A673 (cell line): Measurements from ENCODE around the gene GLT6D1. TPM values are rescaled to one million over a fixed set of nuclear protein-coding genes. Genes with fewer than 3 reads are reported as not detected.

Source experiments
- BruUV-seq: library from RNA; stranded (reverse); fragments of 400-500 nt; replicated peaks from 2 replicates; lab custom pipeline; 2021; lab: Mats Ljungman, UMichigan
- CTCF ChIA-PET: fragments of 300-600 bp; sonication (Branson Sonifier 250); formaldehyde crosslinking; loops from one replicate; lab custom pipeline; 2022; ENCODE audit warnings: antibody characterized with exemption; lab: Charles Lee
- POLR2A ChIA-PET: fragments of 300-600 bp; sonication (Branson Sonifier 250); formaldehyde crosslinking; loops from one replicate; lab custom pipeline; 2022; ENCODE audit warnings: antibody characterized with exemption; ENCODE audit not compliant: low non-redundant PET; lab: Charles Lee
- DNase-seq: peaks from one replicate; pipeline ENCODE4 v3.0.0-alpha.2; 2015; ENCODE audit warnings: low spot score
- H3K27ac ChIP-seq: fragments of 200-600 bp; sonication (generic); 2 replicates; pipeline ENCODE4 v1.5.1; 2016; ENCODE audit warnings: mixed run types, low read depth, mild to moderate bottlenecking, mixed read lengths, antibody characterized with exemption, low read length; ENCODE audit not compliant: poor library complexity, severe bottlenecking
- H3K27me3 ChIP-seq: fragments of 200-600 bp; sonication (generic); replicated peaks from 2 replicates; pipeline ENCODE4 v1.6.1; 2017; ENCODE audit warnings: mixed run types, low read depth, mild to moderate bottlenecking, mixed read lengths, antibody characterized with exemption, low read length; ENCODE audit not compliant: insufficient read depth, poor library complexity
- H3K36me3 ChIP-seq: fragments of 200-600 bp; sonication (generic); 2 replicates; pipeline ENCODE4 v1.6.1; 2016; ENCODE audit warnings: mixed run types, mild to moderate bottlenecking, mixed read lengths, antibody characterized with exemption, low read length; ENCODE audit not compliant: insufficient read depth, poor library complexity, severe bottlenecking
- H3K4me1 ChIP-seq: fragments of 200-600 bp; sonication (generic); 2 replicates; pipeline ENCODE4 v1.6.1; 2017; ENCODE audit warnings: mixed run types, mild to moderate bottlenecking, mixed read lengths, antibody characterized with exemption, low read length; ENCODE audit not compliant: insufficient read depth, poor library complexity, severe bottlenecking
- H3K4me3 ChIP-seq: fragments of 200-600 bp; sonication (generic); 2 replicates; pipeline ENCODE4 v1.5.1; 2016; ENCODE audit warnings: low read depth, mixed run types, mild to moderate bottlenecking, mixed read lengths, low read length; ENCODE audit not compliant: poor library complexity, severe bottlenecking
- H3K9me3 ChIP-seq: fragments of 200-600 bp; sonication (generic); 2 replicates; pipeline ENCODE4 v1.6.1; 2016; ENCODE audit warnings: mixed run types, low read depth, mild to moderate bottlenecking, mixed read lengths, antibody characterized with exemption, low read length; ENCODE audit not compliant: poor library complexity, severe bottlenecking
- CTCF ChIP-seq: fragments of 300-800, 200-600 bp; sonication (generic); conservative IDR thresholded peaks from 2 replicates; pipeline ENCODE4 v1.5.1; 2017; ENCODE audit warnings: low read depth, mild to moderate bottlenecking, antibody characterized with exemption, low read length, moderate library complexity, mixed read lengths
- EZH2 ChIP-seq: fragments of 200-600 bp; sonication (generic); IDR thresholded peaks from 2 replicates; pipeline ENCODE4 v1.6.1; 2017; ENCODE audit warnings: borderline replicate concordance, low read depth, mild to moderate bottlenecking, mixed read lengths, antibody characterized with exemption, low read length; ENCODE audit not compliant: poor library complexity, severe bottlenecking
- intact Hi-C: fragments of 100-400 bp; cut with micrococcal nuclease; formaldehyde crosslinking; loops from one replicate; pipeline ENCODE4 v1.10.0; 2022; ENCODE audit not compliant: unreplicated experiment
- total RNA-seq: library from RNA; stranded (reverse); gene quantifications from 2 replicates; pipeline ENCODE4 v1.2.3, GENCODE V29; 2021

Gene GLT6D1
- total RNA-seq, 1 experiment from 2014 or later = not detected

GRCh38 chr9:135664801-135665794 is 25.8 kb upstream of the GLT6D1 start:
- Histone ChIP-seq H3K27ac (no peak overlapping the region), H3K36me3 (no peaks in the 10 kb centered on the region), H3K4me3 (no peak overlapping the region), H3K27me3 (peaks cover 3% of the 10 kb centered on the region), H3K4me1 (no peaks in the 10 kb centered on the region), H3K9me3 (no peaks in the 10 kb centered on the region)
- intact Hi-C loops = no loop called here
- POLR2A ChIA-PET = no interaction called here
- TF ChIP-seq EZH2 (no peak), CTCF (no peak)
- CTCF ChIA-PET = no interaction called here
- DNase-seq = no peak
- BruUV-seq = no TSS peak

GRCh38 chr9:135664266-135664665 is 24.9 kb upstream of the GLT6D1 start:
- Histone ChIP-seq H3K4me3 (no peak overlapping the region), H3K9me3 (no peaks in the 10 kb centered on the region), H3K4me1 (no peaks in the 10 kb centered on the region), H3K27ac (no peak overlapping the region), H3K36me3 (no peaks in the 10 kb centered on the region), H3K27me3 (peaks cover 3% of the 10 kb centered on the region)
- ChIA-PET CTCF (no interaction called here), POLR2A (no interaction called here)
- no peak for DNase-seq
- TF ChIP-seq EZH2 = no peak
- no peak for TF ChIP-seq CTCF
- intact Hi-C loops = no loop called here
- BruUV-seq = no TSS peak

- DNase-seq = no peak
- H3K27ac ChIP-seq = no peak overlapping the region
- no peaks in the 10 kb centered on the region for H3K9me3 ChIP-seq
- H3K4me1 ChIP-seq = no peaks in the 10 kb centered on the region
- CTCF ChIA-PET = no interaction called here
- POLR2A ChIA-PET = no interaction called here
- peaks cover 3% of the 10 kb centered on the region for H3K27me3 ChIP-seq
- BruUV-seq = no TSS peak
- no peak for TF ChIP-seq EZH2
- no peak for TF ChIP-seq CTCF
- no peaks in the 10 kb centered on the region for H3K36me3 ChIP-seq
- no peak overlapping the region for H3K4me3 ChIP-seq
- intact Hi-C loops = no loop called here
Observed at GRCh38 chr9:135663857-135664256, 24.5 kb upstream of the GLT6D1 start.
